HL-60 (cell line): ENCODE results near the gene PPP1R3A.

ENCODE experiments used
- CTCF ChIP-seq: IDR thresholded peaks from one replicate; pipeline ENCODE4 v1.5.1; 2011; ENCODE audit warnings: low read length, control low read depth, inconsistent platforms; ENCODE audit not compliant: insufficient read depth
- GABPA ChIP-seq: IDR thresholded peaks from 2 replicates; pipeline ENCODE4 v1.6.1; 2012; ENCODE audit warnings: low read depth
- POLR2AphosphoS5 ChIP-seq: IDR thresholded peaks from 2 replicates; pipeline ENCODE4 v1.6.1; 2012; ENCODE audit warnings: low read depth
- SPI1 ChIP-seq: IDR thresholded peaks from 2 replicates; pipeline ENCODE4 v1.6.1; 2012; ENCODE audit warnings: low read depth, mild to moderate bottlenecking, borderline replicate concordance
- TF ChIP-seq, protein P1 (sequence below): IDR thresholded peaks from 2 replicates; pipeline ENCODE4 v1.6.1; 2012; ENCODE audit warnings: low read depth; ENCODE audit not compliant: insufficient replicate concordance

- TF ChIP-seq CTCF: no peak
- no peak for TF ChIP-seq POLR2AphosphoS5
- no peak for TF ChIP-seq GABPA
- TF ChIP-seq, protein P1, sequence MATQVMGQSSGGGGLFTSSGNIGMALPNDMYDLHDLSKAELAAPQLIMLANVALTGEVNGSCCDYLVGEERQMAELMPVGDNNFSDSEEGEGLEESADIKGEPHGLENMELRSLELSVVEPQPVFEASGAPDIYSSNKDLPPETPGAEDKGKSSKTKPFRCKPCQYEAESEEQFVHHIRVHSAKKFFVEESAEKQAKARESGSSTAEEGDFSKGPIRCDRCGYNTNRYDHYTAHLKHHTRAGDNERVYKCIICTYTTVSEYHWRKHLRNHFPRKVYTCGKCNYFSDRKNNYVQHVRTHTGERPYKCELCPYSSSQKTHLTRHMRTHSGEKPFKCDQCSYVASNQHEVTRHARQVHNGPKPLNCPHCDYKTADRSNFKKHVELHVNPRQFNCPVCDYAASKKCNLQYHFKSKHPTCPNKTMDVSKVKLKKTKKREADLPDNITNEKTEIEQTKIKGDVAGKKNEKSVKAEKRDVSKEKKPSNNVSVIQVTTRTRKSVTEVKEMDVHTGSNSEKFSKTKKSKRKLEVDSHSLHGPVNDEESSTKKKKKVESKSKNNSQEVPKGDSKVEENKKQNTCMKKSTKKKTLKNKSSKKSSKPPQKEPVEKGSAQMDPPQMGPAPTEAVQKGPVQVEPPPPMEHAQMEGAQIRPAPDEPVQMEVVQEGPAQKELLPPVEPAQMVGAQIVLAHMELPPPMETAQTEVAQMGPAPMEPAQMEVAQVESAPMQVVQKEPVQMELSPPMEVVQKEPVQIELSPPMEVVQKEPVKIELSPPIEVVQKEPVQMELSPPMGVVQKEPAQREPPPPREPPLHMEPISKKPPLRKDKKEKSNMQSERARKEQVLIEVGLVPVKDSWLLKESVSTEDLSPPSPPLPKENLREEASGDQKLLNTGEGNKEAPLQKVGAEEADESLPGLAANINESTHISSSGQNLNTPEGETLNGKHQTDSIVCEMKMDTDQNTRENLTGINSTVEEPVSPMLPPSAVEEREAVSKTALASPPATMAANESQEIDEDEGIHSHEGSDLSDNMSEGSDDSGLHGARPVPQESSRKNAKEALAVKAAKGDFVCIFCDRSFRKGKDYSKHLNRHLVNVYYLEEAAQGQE: no peak
- TF ChIP-seq SPI1: no peak
Measured at GRCh38 chr7:113955157-113955556, 36.3 kb upstream of the PPP1R3A start.
